ENCODE results near the gene TRAF5. TPM values are rescaled to one million over a fixed set of nuclear protein-coding genes. Genes with fewer than 3 reads are reported as not detected.
"Not testable (repeated sequence)": the region's sequence is repeated elsewhere in the genome, so short reads cannot be mapped to it uniquely, and the experiment has no call there.

TRAF5 gene
- total RNA-seq, 4 donors from 2014 or later = 1.3 to 11.7 (median 4.3) TPM

- not testable (repeated sequence) for H3K4me3 ChIP-seq, H3K9me3 ChIP-seq
- WGBS = 95% methylated on average over 7 of the region's 7 CpGs
Measured at GRCh38 chr1:211407749-211408148, 81.1 kb downstream of the TRAF5 start.

DNA sequence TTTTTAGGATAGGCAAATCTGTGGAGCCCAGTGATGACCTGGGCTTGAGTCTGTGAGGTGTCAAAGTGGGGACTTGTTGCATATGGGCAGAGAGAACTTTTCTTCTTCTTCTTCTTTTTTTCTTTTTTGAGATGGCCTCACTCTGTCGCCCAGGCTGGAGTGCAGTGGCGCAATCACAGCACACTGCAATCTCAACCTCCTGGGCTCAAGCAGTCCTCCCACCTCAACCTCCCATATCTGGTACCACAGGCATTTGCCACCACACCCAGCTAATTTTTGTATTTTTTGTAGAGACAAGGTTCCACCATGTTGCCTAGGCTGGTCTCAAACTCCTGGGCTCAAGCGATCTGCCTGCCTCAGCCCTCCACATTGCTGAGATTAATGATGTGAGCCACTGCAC lies 85.0 kb downstream of the TRAF5 start:
- H3K4me3 ChIP-seq = no peak overlapping the region
- peaks cover 11% of the 10 kb centered on the region for H3K27me3 ChIP-seq
- no peaks in the 10 kb centered on the region for H3K36me3 ChIP-seq
- 97% methylated on average over 3 of the region's 3 CpGs for WGBS
- no peak for DNase-seq (ENCODE audit: low spot score in 2 of 2)
- no peaks in the 10 kb centered on the region for H3K9me3 ChIP-seq
- H3K4me1 ChIP-seq = peaks cover 4% of the 10 kb centered on the region
- TF ChIP-seq POLR2A (IDR thresholded peaks at IDR 0.05) = no peak
- TF ChIP-seq EP300 (IDR thresholded peaks at IDR 0.05) = no peak
- TF ChIP-seq, protein P1, sequence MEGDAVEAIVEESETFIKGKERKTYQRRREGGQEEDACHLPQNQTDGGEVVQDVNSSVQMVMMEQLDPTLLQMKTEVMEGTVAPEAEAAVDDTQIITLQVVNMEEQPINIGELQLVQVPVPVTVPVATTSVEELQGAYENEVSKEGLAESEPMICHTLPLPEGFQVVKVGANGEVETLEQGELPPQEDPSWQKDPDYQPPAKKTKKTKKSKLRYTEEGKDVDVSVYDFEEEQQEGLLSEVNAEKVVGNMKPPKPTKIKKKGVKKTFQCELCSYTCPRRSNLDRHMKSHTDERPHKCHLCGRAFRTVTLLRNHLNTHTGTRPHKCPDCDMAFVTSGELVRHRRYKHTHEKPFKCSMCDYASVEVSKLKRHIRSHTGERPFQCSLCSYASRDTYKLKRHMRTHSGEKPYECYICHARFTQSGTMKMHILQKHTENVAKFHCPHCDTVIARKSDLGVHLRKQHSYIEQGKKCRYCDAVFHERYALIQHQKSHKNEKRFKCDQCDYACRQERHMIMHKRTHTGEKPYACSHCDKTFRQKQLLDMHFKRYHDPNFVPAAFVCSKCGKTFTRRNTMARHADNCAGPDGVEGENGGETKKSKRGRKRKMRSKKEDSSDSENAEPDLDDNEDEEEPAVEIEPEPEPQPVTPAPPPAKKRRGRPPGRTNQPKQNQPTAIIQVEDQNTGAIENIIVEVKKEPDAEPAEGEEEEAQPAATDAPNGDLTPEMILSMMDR (IDR thresholded peaks at IDR 0.05) = no peak
- no peak for TF ChIP-seq POLR2AphosphoS5 (IDR thresholded peaks at IDR 0.05)
- no peak overlapping the region for H3K27ac ChIP-seq

More at GRCh38 chr1:211407749-211408148, 81.1 kb downstream of the TRAF5 start:
- not testable (repeated sequence) for H3K27me3 ChIP-seq; H3K27ac ChIP-seq; H3K36me3 ChIP-seq; DNase-seq (ENCODE audit: low spot score in 2 of 2); H3K4me1 ChIP-seq

- peaks cover 8% of the 10 kb centered on the region for H3K4me1 ChIP-seq
- WGBS = 79% methylated on average over 2 of the region's 2 CpGs
- TF ChIP-seq POLR2A (IDR thresholded peaks at IDR 0.05) (no peak), EP300 (IDR thresholded peaks at IDR 0.05) (no peak), POLR2AphosphoS5 (IDR thresholded peaks at IDR 0.05) (no peak)
- TF ChIP-seq, protein P1 (IDR thresholded peaks at IDR 0.05) = no peak
- peaks cover 11% of the 10 kb centered on the region for H3K27me3 ChIP-seq
- no peaks in the 10 kb centered on the region for H3K9me3 ChIP-seq
- H3K27ac ChIP-seq = no peak overlapping the region
- no peak for DNase-seq (ENCODE audit: low spot score in 2 of 2)
- peak overlapping the region; percentile 52 for H3K4me3 ChIP-seq
- no peaks in the 10 kb centered on the region for H3K36me3 ChIP-seq
Measured at GRCh38 chr1:211415700-211416099, 89.1 kb downstream of the TRAF5 start.

DNA sequence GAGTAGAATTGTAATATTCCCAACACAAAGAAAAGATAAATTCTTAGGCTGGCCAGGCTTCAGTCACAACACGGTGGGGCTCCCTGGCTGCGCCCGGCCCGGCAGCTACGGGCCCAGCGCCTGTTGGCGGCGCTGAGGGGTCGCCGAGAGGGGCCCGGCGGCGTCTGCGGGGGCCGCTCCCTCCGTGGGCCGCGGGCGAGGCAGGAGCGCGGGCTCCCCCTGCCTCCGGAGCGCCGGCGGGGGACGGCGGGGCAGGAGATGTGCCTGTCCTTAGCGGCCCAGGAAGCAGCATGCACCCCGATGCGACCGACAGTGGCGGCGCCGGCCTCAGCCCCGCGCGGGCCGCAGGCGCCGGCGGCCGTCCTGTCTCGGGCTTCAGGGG lies 89.6 kb downstream of the TRAF5 start:
- H3K27me3 ChIP-seq = peaks cover 11% of the 10 kb centered on the region
- not testable (repeated sequence) for H3K36me3 ChIP-seq; H3K9me3 ChIP-seq; H3K27ac ChIP-seq; H3K4me1 ChIP-seq; DNase-seq (ENCODE audit: low spot score in 2 of 2)
- peak overlapping the region; percentile 52 for H3K4me3 ChIP-seq
- 11% methylated on average over 15 of the region's 43 CpGs for WGBS

GRCh38 chr1:211416628-211417323 lies 90.1 kb downstream of the TRAF5 start:
- peaks cover 11% of the 10 kb centered on the region for H3K27me3 ChIP-seq
- not testable (repeated sequence) for H3K27ac ChIP-seq; H3K4me1 ChIP-seq; H3K9me3 ChIP-seq; H3K36me3 ChIP-seq; DNase-seq (ENCODE audit: low spot score in 2 of 2)
- WGBS = 3% methylated on average over 17 of the region's 46 CpGs
- peak overlapping the region; percentile 52 for H3K4me3 ChIP-seq

- TF ChIP-seq POLR2A (IDR thresholded peaks at IDR 0.05) (no peak), POLR2AphosphoS5 (IDR thresholded peaks at IDR 0.05) (no peak), EP300 (IDR thresholded peaks at IDR 0.05) (no peak)
- TF ChIP-seq, protein P1 (IDR thresholded peaks at IDR 0.05) = no peak
- no peak overlapping the region for H3K27ac ChIP-seq
- no peak for DNase-seq (ENCODE audit: low spot score in 2 of 2)
- peaks cover 8% of the 10 kb centered on the region for H3K27me3 ChIP-seq
- H3K9me3 ChIP-seq = no peaks in the 10 kb centered on the region
- H3K4me1 ChIP-seq = peaks cover 8% of the 10 kb centered on the region
- no peak overlapping the region for H3K4me3 ChIP-seq
- no peaks in the 10 kb centered on the region for H3K36me3 ChIP-seq
- WGBS = 88% methylated on average over 2 of the region's 2 CpGs
Measured at GRCh38 chr1:211420389-211420788, 93.8 kb downstream of the TRAF5 start.
